IMR-90 (cell line): ENCODE results near the gene REXO5.

ENCODE experiments used
- CTCF ChIP-seq: conservative IDR thresholded peaks from 2 replicates; pipeline ENCODE4 v1.5.1; 2012; ENCODE audit warnings: mild to moderate bottlenecking, low read depth, low read length, improper control_type of control experiment
- POLR2A ChIP-seq: IDR thresholded peaks from 2 replicates; pipeline ENCODE4 v1.6.1; 2012; ENCODE audit warnings: mild to moderate bottlenecking, low read depth, low read length

- TF ChIP-seq CTCF (no peak), POLR2A (no peak)
Measured at GRCh38 chr16:20854963-20855362, 48.6 kb downstream of the REXO5 start.
